ENCODE results near the gene SH3BP5L.

Gene SH3BP5L

DNA sequence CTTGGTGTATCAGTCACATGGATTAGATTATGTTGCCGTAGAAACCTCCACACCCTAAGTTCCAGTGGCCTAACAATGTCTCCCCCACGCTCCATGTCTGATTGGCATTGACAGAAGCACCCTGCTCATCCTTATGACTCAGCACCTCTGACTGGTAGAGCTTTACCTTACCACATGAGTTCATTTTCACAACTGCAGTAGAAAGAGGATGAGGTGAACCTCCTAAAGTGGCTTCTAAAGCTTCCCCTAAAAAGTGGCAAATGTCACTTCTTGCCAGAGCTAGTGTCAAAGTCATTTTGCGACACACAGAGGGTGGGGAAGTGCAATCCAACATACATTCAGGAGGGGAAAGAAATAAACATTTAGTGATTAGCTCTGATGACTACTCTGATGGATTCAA is 39.6 kb downstream of the SH3BP5L start:
- DNase-seq (ENCODE audit: low read depth, low spot score), result no peak
- no peak overlapping the region for H3K4me3 ChIP-seq (ENCODE audit: low read depth, low read length)
- POLR2A ChIA-PET, result no interaction called here
- CTCF ChIA-PET, result no interaction called here
- TF ChIP-seq, protein P1, sequence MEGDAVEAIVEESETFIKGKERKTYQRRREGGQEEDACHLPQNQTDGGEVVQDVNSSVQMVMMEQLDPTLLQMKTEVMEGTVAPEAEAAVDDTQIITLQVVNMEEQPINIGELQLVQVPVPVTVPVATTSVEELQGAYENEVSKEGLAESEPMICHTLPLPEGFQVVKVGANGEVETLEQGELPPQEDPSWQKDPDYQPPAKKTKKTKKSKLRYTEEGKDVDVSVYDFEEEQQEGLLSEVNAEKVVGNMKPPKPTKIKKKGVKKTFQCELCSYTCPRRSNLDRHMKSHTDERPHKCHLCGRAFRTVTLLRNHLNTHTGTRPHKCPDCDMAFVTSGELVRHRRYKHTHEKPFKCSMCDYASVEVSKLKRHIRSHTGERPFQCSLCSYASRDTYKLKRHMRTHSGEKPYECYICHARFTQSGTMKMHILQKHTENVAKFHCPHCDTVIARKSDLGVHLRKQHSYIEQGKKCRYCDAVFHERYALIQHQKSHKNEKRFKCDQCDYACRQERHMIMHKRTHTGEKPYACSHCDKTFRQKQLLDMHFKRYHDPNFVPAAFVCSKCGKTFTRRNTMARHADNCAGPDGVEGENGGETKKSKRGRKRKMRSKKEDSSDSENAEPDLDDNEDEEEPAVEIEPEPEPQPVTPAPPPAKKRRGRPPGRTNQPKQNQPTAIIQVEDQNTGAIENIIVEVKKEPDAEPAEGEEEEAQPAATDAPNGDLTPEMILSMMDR (IDR thresholded peaks at IDR 0.05; ENCODE audit: insufficient read depth, low read length, missing control alignments), result no peak

DNA sequence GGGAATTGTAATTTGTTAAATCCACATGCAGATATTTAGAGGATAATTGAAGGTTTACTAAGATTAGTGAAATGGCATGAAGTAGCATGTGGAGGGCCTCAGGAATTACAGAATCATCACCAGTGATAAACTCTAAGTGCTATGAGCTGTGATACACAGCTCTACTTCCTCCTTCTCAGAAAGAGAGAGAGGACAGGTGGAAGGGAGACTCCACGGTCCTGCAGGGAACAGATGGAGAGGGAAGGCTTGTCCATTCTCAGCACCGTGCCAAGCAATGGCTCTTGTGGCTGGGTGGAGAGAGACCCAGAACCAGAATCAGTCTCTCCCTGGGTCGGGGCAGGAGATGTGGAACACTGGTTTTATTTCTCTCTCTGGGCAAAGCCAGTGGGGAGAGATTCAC is 42.3 kb downstream of the SH3BP5L start:
- ChIA-PET POLR2A (no interaction called here), CTCF (no interaction called here)
- H3K4me3 ChIP-seq (ENCODE audit: low read depth, low read length), result no peak overlapping the region
- TF ChIP-seq, protein P1 (IDR thresholded peaks at IDR 0.05; ENCODE audit: insufficient read depth, low read length, missing control alignments), result no peak
- DNase-seq (ENCODE audit: low read depth, low spot score), result no peak

DNA sequence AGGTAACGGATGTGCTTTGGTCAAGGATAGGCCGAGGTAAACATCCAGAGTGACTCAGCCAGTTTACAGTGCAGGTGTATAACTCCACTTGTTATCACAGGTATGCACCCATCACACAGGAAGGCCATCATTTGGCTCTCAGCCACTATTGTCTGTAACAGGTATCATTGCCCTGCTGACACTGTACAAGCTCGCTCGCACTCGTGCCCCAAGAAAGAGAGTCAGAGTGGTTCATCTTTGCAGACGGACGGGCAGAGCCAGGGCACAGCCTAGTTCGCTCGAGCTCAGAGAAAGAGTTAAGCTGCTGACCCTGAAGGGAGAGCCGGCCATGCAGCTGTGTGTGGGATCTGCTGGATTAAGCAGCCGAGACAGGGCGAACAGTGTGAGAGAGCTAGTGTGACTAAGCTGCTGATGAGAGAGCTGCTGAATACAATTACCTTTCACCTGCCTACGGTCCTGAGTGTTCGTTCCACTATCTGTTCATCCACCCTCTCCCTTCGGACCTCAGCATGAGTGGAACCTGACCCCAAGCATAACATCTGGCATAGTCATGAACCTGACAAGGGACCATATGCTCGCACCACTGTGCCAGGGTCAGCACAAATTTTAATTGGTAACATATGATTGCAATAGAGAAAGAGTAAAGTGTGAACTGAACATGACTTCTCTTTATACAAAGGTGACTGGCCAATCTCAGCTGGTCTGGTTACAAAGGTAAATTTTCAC is 43.1 kb downstream of the SH3BP5L start:
- DNase-seq (ENCODE audit: low read depth, low spot score), result no peak
- TF ChIP-seq, protein P1 (IDR thresholded peaks at IDR 0.05; ENCODE audit: insufficient read depth, low read length, missing control alignments), result no peak
- H3K4me3 ChIP-seq (ENCODE audit: low read depth, low read length), result no peak overlapping the region
- ChIA-PET POLR2A (no interaction called here), CTCF (no interaction called here)

DNA sequence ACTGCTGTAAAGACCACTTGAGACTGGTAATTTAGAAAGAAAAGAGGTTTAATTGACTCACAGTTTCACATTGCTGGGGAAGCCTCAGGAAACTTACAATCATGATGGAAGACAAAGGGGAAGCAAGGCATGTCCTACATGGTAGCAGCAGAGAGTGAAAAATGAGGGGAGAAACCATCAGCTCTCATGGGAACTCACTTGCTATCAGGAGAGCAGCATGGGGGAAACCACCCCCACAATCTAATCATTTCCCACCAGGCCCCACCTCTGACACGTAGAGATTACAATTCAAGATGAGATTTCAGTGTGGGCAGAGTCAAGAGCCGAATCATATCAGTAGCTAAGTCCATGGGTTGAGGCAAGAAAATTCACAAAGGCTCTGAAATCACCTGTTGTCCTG is 46.4 kb downstream of the SH3BP5L start:
- H3K4me3 ChIP-seq (ENCODE audit: low read depth, low read length), result no peak overlapping the region
- ChIA-PET CTCF (no interaction called here), POLR2A (no interaction called here)
- no peak for DNase-seq (ENCODE audit: low read depth, low spot score)
- TF ChIP-seq, protein P1 (IDR thresholded peaks at IDR 0.05; ENCODE audit: insufficient read depth, low read length, missing control alignments), result no peak

DNA sequence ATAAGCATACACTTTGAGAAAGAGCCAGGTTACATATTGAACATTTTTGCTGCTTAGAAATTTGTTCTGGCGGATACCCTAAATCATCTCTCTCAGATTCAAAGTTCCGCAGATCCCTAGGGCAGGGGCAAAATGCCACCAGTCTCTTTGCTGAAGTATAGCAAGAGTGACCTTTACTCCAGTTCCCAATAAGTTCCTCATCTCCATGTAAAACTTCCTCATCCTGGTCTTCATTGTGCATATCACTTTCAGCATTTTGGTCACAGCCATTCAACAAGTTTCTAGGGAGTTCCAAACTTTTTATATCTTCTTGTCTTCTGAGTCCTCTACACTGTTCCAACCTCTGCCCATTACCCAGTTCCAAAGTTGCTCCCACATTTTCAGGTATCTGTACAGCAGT is 46.8 kb downstream of the SH3BP5L start:
- no peak overlapping the region for H3K4me3 ChIP-seq (ENCODE audit: low read depth, low read length)
- DNase-seq (ENCODE audit: low read depth, low spot score), result no peak
- TF ChIP-seq, protein P1 (IDR thresholded peaks at IDR 0.05; ENCODE audit: insufficient read depth, low read length, missing control alignments), result no peak
- CTCF ChIA-PET, result no interaction called here
- POLR2A ChIA-PET, result no interaction called here

DNA sequence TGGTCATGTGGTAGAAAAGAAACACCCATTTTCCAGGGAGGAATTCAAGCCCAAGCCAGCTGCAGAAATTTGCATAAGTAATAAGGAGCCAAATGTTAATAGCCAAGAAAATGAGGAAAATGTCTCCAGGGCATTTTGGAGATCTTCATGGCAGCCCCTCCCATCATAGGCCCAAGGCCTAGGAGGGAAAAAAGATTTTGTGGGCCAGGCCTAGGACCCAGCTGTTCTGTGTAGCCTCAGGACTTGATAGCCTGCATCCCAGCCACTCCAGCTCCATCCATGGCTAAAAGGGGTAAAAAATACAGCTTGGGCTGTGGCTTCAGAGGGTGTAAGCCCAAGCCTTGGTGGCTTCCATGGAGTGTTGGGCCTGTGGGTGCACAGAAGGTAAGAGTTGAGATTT is 48.7 kb downstream of the SH3BP5L start:
- no peak for DNase-seq (ENCODE audit: low read depth, low spot score)
- H3K4me3 ChIP-seq (ENCODE audit: low read depth, low read length), result no peak overlapping the region
- TF ChIP-seq, protein P1 (IDR thresholded peaks at IDR 0.05; ENCODE audit: insufficient read depth, low read length, missing control alignments), result no peak
- POLR2A ChIA-PET, result no interaction called here
- CTCF ChIA-PET, result no interaction called here
